GM12872 (cell line): ENCODE data around the gene SCUBE3.

Experiments
- CTCF ChIP-seq: IDR thresholded peaks from 3 replicates; pipeline ENCODE4 v1.5.1; 2011; ENCODE audit warnings: low read depth, mild to moderate bottlenecking, low read length, moderate library complexity; ENCODE audit not compliant: insufficient read depth

SCUBE3 gene

DNA sequence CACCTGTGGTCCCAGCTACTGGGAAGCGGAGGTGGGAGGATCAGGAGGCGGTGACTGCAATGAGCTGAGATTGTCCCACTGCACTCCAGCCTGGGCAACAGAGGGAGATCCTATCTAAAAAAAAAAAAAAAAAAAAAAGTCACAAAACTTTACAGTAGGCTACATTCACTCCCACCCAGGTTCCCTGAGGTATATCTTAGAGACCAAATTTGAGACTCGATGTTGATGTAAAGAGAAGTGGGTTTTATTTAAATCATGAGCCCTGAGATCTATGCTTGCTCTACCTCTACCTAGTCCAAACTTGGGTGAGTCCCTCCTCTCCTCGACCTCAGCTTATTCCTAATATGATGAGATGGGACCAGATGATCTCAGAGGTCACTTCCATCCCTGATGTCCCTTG lies 75.1 kb downstream of the SCUBE3 start:
- TF ChIP-seq CTCF: no peak

DNA sequence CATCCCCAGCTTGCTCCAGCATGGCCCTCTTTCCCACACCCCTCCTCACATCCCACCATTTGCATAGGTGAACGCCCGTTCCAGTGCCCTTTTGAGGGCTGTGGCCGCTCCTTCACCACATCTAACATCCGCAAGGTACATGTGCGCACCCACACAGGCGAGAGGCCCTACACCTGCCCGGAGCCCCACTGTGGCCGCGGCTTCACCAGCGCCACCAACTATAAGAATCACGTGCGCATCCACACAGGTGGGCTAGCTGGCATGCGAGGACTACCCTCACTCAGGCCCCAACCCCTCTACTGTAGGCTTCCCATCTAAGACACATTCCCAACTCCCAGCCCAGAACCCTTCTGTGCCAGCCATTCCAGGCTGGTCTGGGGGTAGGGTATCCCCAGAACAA lies 77.7 kb downstream of the SCUBE3 start:
- no peak for TF ChIP-seq CTCF

DNA sequence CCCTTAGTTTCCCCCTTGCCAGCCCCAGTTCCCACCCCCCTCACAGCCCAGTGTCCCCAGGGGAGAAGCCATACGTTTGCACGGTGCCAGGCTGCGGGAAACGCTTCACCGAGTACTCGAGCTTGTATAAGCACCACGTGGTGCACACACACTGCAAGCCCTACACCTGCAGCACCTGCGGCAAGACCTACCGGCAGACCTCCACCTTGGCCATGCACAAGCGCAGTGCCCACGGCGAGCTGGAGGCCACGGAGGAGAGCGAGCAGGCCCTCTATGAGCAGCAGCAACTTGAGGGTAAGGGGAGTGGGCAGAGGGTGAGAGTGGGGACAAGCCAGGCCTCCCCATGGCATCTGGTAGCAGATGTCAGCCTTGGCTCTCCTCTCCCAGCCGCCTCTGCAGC lies 78.7 kb downstream of the SCUBE3 start:
- TF ChIP-seq CTCF: no peak

GRCh38 chr6:35293681-35294080 lies 79.9 kb downstream of the SCUBE3 start:
- no peak for TF ChIP-seq CTCF

DNA sequence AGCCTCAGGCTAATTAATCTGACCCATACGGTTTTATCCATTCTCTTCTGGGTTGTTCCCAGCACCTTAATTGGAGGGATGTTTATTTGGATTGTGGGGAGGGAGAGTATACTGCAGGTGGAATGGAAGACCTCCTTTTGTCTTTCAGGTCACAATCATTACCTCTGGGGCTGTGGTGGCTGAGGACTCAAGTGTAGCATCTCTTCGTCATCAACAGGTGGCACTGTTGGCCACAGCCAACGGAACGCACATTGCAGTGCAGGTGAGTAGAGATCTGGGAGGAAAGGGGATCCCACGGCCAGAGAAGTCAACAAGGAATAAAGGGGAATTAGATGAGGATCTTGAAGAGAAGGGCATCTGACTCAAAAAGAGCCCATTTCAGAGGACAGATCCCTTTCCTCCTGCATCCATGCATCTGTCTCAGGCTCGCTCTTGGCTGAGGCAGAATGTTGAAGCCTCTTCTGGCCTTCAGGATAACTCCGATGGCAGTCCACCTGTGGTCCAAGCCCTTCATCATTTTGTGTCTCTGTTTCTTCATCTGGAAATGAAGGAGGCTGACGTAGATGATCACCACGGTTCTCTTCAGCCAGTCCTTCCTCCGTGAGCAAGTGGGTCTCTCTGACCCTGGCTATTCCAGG lies 80.7 kb downstream of the SCUBE3 start:
- peak; percentile 89 for TF ChIP-seq CTCF

DNA sequence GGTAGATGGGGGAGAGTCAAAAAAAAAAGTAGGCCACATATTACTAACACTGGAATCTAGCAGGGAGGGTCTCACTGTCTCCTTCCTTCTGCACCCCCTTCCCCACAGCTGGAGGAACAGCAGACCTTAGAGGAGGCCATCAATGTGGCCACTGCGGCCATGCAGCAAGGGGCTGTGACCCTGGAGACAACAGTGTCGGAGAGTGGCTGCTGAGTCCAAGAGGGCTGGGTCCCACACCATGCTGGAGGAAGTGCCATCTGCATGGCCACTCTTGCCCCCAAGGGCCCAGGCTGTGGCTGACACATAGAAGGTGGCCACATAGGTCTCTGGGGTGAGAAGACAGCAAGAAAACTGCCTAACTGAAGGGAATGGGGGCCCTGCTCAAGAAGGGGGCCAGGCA lies 81.3 kb downstream of the SCUBE3 start:
- TF ChIP-seq CTCF: no peak

- TF ChIP-seq CTCF: no peak
Measured at GRCh38 chr6:35295521-35296315, 82.0 kb downstream of the SCUBE3 start.
